ENCODE data around the gene C3orf85.

GRCh38 chr3:109149078-109149477 lies 12.6 kb downstream of the C3orf85 start:
- TF ChIP-seq CTCF (IDR thresholded peaks at IDR 0.05; ENCODE audit: low read depth, low read length, poor library complexity, severe bottlenecking), result no peak
- no peak for TF ChIP-seq EZH2phosphoT487 (IDR thresholded peaks at IDR 0.05; ENCODE audit: borderline replicate concordance, low read length)
